ENCODE results near the gene NME7. TPM values are rescaled to one million over a fixed set of nuclear protein-coding genes. Genes with fewer than 3 reads are reported as not detected.

NME7 gene
- total RNA-seq, 4 donors from 2014 or later, result 14.1 to 42.6 (median 25.0) TPM

- intact Hi-C loops (cut with DNase I; ENCODE audit: low total_unique reads), result no loop called here
- H3K9me3 ChIP-seq, result no peaks in the 10 kb centered on the region
- no peak overlapping the region for H3K4me3 ChIP-seq
- no peaks in the 10 kb centered on the region for H3K36me3 ChIP-seq
- H3K27me3 ChIP-seq, result no peaks in the 10 kb centered on the region
- TF ChIP-seq POLR2A (IDR thresholded peaks at IDR 0.05) (no peak), CTCF (IDR thresholded peaks at IDR 0.05) (no peak)
- peak overlapping the region in 1 of 2 donors; percentile 3 for H3K27ac ChIP-seq
- no peak for DNase-seq
- H3K4me1 ChIP-seq, result peaks cover 0 to under 1% of the 10 kb centered on the region in 2 donors
Measured at GRCh38 chr1:169121146-169121923, 246.3 kb downstream of the NME7 start.

GRCh38 chr1:169120066-169120465, 247.5 kb downstream of the NME7 start:
- Histone ChIP-seq H3K27ac (peak overlapping the region; percentile 32 to 69), H3K36me3 (no peaks in the 10 kb centered on the region), H3K9me3 (no peaks in the 10 kb centered on the region), H3K27me3 (no peaks in the 10 kb centered on the region), H3K4me1 (peaks cover 0 to 8% of the 10 kb centered on the region in 2 donors), H3K4me3 (no peak overlapping the region)
- TF ChIP-seq CTCF (IDR thresholded peaks at IDR 0.05) (no peak), POLR2A (IDR thresholded peaks at IDR 0.05) (no peak)
- DNase-seq, result no peak
- intact Hi-C loops (cut with DNase I; ENCODE audit: low total_unique reads), result no loop called here

GRCh38 chr1:169119405-169119804, 248.2 kb downstream of the NME7 start:
- Histone ChIP-seq H3K4me3 (no peak overlapping the region), H3K27me3 (no peaks in the 10 kb centered on the region), H3K4me1 (peaks cover 0 to 8% of the 10 kb centered on the region in 2 donors), H3K27ac (peak overlapping the region; percentile 32 to 69), H3K36me3 (no peaks in the 10 kb centered on the region), H3K9me3 (no peaks in the 10 kb centered on the region)
- no peak for DNase-seq
- TF ChIP-seq POLR2A (IDR thresholded peaks at IDR 0.05), result no peak
- TF ChIP-seq CTCF (IDR thresholded peaks at IDR 0.05), result no peak
- intact Hi-C loops (cut with DNase I; ENCODE audit: low total_unique reads), result no loop called here

- Histone ChIP-seq H3K4me1 (peaks cover 0 to 8% of the 10 kb centered on the region in 2 donors), H3K36me3 (no peaks in the 10 kb centered on the region), H3K27ac (peak overlapping the region; percentile 51 to 69), H3K27me3 (no peaks in the 10 kb centered on the region), H3K4me3 (no peak overlapping the region), H3K9me3 (no peaks in the 10 kb centered on the region)
- TF ChIP-seq POLR2A (IDR thresholded peaks at IDR 0.05) (no peak), CTCF (IDR thresholded peaks at IDR 0.05) (no peak)
- DNase-seq, result no peak
- intact Hi-C loops (cut with DNase I; ENCODE audit: low total_unique reads), result no loop called here
Measured at GRCh38 chr1:169118227-169118626, 249.4 kb downstream of the NME7 start.

GRCh38 chr1:169117599-169117998, 250.0 kb downstream of the NME7 start:
- no peak overlapping the region for H3K4me3 ChIP-seq
- H3K27me3 ChIP-seq, result no peaks in the 10 kb centered on the region
- TF ChIP-seq POLR2A (IDR thresholded peaks at IDR 0.05) (no peak), CTCF (IDR thresholded peaks at IDR 0.05) (no peak)
- DNase-seq, result no peak
- H3K4me1 ChIP-seq, result peaks cover 0 to 8% of the 10 kb centered on the region in 2 donors
- no peaks in the 10 kb centered on the region for H3K36me3 ChIP-seq
- no peaks in the 10 kb centered on the region for H3K9me3 ChIP-seq
- intact Hi-C loops (cut with DNase I; ENCODE audit: low total_unique reads), result no loop called here
- peak overlapping the region; percentile 15 to 69 for H3K27ac ChIP-seq
